Neural cell (in vitro differentiated cells): Measurements from ENCODE around the gene NR2C1. TPM values are rescaled to one million over a fixed set of nuclear protein-coding genes. Genes with fewer than 3 reads are reported as not detected.

Source experiments
- H2AFZ ChIP-seq: fragments of 200-600, 300-800 bp; sonication (generic), shearing (Covaris generic); 2 replicates; pipeline ENCODE4 v1.6.0; 2014; ENCODE audit warnings: low read depth, mild to moderate bottlenecking, antibody characterized with exemption, low read length, moderate library complexity
- H3F3A ChIP-seq: fragments of 200-600 bp; shearing (Covaris generic); 2 replicates; pipeline ENCODE4 v1.6.1; 2016; ENCODE audit warnings: mild to moderate bottlenecking, moderate library complexity, mixed read lengths, antibody characterized with exemption, low read length; ENCODE audit not compliant: insufficient read depth, poor library complexity, severe bottlenecking
- H3K27ac ChIP-seq: fragments of 200-600, 300-800 bp; sonication (generic), shearing (Covaris generic); 2 replicates; pipeline ENCODE4 v1.5.1; 2014; ENCODE audit warnings: mild to moderate bottlenecking, low read length, moderate library complexity
- H3K27me3 ChIP-seq: fragments of 300-800, 200-600 bp; sonication (generic), shearing (Covaris generic); 2 replicates; pipeline ENCODE4 v1.6.0; 2014; ENCODE audit warnings: mild to moderate bottlenecking, low read depth, low read length, moderate library complexity; ENCODE audit not compliant: insufficient read depth
- H3K36me3 ChIP-seq: fragments of 300-800, 200-600 bp; sonication (generic), shearing (Covaris generic); 2 replicates; pipeline ENCODE4 v1.5.1; 2014; ENCODE audit warnings: mild to moderate bottlenecking, antibody characterized with exemption, low read length, moderate library complexity; ENCODE audit not compliant: insufficient read depth
- H3K4me2 ChIP-seq: fragments of 300-800, 200-600 bp; sonication (generic), shearing (Covaris generic); 2 replicates; pipeline ENCODE4 v1.6.0; 2014; ENCODE audit warnings: mild to moderate bottlenecking, low read length
- H3K4me3 ChIP-seq: fragments of 300-800, 200-600 bp; sonication (generic), shearing (Covaris generic); 2 replicates; pipeline ENCODE4 v1.5.1; 2014; ENCODE audit warnings: mild to moderate bottlenecking, low read length, moderate library complexity
- H3K79me2 ChIP-seq: fragments of 200-600 bp; shearing (Covaris generic); replicated peaks from 2 replicates; pipeline ENCODE4 v1.6.0; 2014; ENCODE audit warnings: mild to moderate bottlenecking, low read length, moderate library complexity; ENCODE audit not compliant: insufficient read depth
- H3K9ac ChIP-seq: fragments of 300-800, 200-600 bp; sonication (generic), shearing (Covaris generic); 2 replicates; pipeline ENCODE4 v1.6.1; 2016; ENCODE audit warnings: mild to moderate bottlenecking, low read length, mixed read lengths
- H3K9me2 ChIP-seq: fragments of 200-600 bp; shearing (Covaris generic); 2 replicates; pipeline ENCODE4 v1.6.1; 2016; ENCODE audit warnings: mild to moderate bottlenecking, low read length, mixed read lengths; ENCODE audit not compliant: insufficient read depth
- H3K9me3 ChIP-seq: fragments of 200-600, 300-800 bp; sonication (generic), shearing (Covaris generic); 2 replicates; pipeline ENCODE4 v1.6.1; 2016; ENCODE audit warnings: mild to moderate bottlenecking, mixed run types, low read length, moderate library complexity, mixed read lengths
- H4K20me1 ChIP-seq: fragments of 200-600 bp; shearing (Covaris generic); 2 replicates; pipeline ENCODE4 v1.6.1; 2016; ENCODE audit warnings: mild to moderate bottlenecking, mixed run types; ENCODE audit not compliant: insufficient read depth
- EP300 ChIP-seq: fragments of 450-650 bp; conservative IDR thresholded peaks from 2 replicates; pipeline ENCODE4 v1.6.1; 2014; ENCODE audit warnings: antibody characterized with exemption, mild to moderate bottlenecking, moderate library complexity; ENCODE audit not compliant: poor library complexity, severe bottlenecking
- EZH2 ChIP-seq: fragments of 200-600, 300-800 bp; shearing (Covaris generic), sonication (generic); IDR thresholded peaks from 2 replicates; pipeline ENCODE4 v1.6.1; 2014; ENCODE audit warnings: antibody characterized with exemption, low read length, borderline replicate concordance, mild to moderate bottlenecking; ENCODE audit not compliant: insufficient read depth, poor library complexity, severe bottlenecking
- MXI1 ChIP-seq: fragments of 450-650 bp; conservative IDR thresholded peaks from 2 replicates; pipeline ENCODE4 v1.6.1; 2014; ENCODE audit warnings: antibody characterized with exemption, mild to moderate bottlenecking; ENCODE audit not compliant: poor library complexity, severe bottlenecking
- POLR2AphosphoS5 ChIP-seq: IDR thresholded peaks from 2 replicates; pipeline ENCODE4 v1.6.1; 2012
- RAD21 ChIP-seq: fragments of 450-650 bp; conservative IDR thresholded peaks from 2 replicates; pipeline ENCODE4 v1.6.1; 2014; ENCODE audit warnings: antibody characterized with exemption, mild to moderate bottlenecking, moderate library complexity
- SMC3 ChIP-seq: fragments of 450-650 bp; conservative IDR thresholded peaks from 2 replicates; pipeline ENCODE4 v1.6.1; 2014; ENCODE audit warnings: antibody characterized with exemption, mild to moderate bottlenecking, moderate library complexity; ENCODE audit not compliant: poor library complexity
- TAF1 ChIP-seq: IDR thresholded peaks from 2 replicates; pipeline ENCODE4 v1.6.1; 2012; ENCODE audit warnings: low read depth
- polyA plus RNA-seq: library from polyadenylated mRNA; depleted of rRNA; stranded (reverse); fragments of >200 nt; gene quantifications from 2 replicates; pipeline ENCODE4 v1.2.3, GENCODE V29; 2014
- TF ChIP-seq, protein P1 (sequence below): IDR thresholded peaks from 2 replicates; pipeline ENCODE4 v1.6.1; 2012; ENCODE audit warnings: borderline replicate concordance
- TF ChIP-seq, protein P2 (sequence below): fragments of 450-650 bp; IDR thresholded peaks from 2 replicates; pipeline ENCODE4 v1.5.1; 2014; ENCODE audit warnings: antibody characterized with exemption, mild to moderate bottlenecking, moderate library complexity; ENCODE audit not compliant: poor library complexity, severe bottlenecking

Gene NR2C1
- polyA plus RNA-seq, 1 donor from 2014 or later, result 137 TPM

DNA sequence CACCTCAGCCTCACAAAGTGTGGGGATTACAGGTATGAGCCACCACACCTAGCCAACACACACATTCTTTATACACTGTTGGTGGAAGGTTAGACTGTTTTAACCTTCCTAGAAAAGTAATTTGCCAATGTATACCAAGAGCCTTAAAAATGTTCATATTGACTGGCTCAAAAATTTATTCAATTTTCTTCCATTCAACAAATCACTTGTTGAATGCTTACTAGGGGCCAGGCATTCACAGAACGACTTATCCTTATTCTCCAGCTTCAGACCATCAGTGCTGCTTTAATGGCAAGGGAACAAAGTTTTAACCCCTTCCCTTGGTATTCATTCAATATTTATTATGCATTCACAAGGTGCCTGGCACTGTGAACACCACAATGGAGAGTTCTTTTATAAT lies 3.0 kb downstream of the NR2C1 start:
- Histone ChIP-seq H2AFZ (no peak overlapping the region), H3F3A (no peaks in the 10 kb centered on the region), H4K20me1 (no peaks in the 10 kb centered on the region), H3K9me3 (no peaks in the 10 kb centered on the region), H3K9ac (no peak overlapping the region), H3K27me3 (no peaks in the 10 kb centered on the region), H3K36me3 (peaks cover 8% of the 10 kb centered on the region), H3K4me2 (no peak overlapping the region), H3K4me3 (no peak overlapping the region), H3K9me2 (no peaks in the 10 kb centered on the region), H3K27ac (no peak overlapping the region), H3K79me2 (peaks cover 37% of the 10 kb centered on the region)
- TF ChIP-seq SMC3, result no peak
- TF ChIP-seq EZH2, result no peak
- TF ChIP-seq, protein P1, sequence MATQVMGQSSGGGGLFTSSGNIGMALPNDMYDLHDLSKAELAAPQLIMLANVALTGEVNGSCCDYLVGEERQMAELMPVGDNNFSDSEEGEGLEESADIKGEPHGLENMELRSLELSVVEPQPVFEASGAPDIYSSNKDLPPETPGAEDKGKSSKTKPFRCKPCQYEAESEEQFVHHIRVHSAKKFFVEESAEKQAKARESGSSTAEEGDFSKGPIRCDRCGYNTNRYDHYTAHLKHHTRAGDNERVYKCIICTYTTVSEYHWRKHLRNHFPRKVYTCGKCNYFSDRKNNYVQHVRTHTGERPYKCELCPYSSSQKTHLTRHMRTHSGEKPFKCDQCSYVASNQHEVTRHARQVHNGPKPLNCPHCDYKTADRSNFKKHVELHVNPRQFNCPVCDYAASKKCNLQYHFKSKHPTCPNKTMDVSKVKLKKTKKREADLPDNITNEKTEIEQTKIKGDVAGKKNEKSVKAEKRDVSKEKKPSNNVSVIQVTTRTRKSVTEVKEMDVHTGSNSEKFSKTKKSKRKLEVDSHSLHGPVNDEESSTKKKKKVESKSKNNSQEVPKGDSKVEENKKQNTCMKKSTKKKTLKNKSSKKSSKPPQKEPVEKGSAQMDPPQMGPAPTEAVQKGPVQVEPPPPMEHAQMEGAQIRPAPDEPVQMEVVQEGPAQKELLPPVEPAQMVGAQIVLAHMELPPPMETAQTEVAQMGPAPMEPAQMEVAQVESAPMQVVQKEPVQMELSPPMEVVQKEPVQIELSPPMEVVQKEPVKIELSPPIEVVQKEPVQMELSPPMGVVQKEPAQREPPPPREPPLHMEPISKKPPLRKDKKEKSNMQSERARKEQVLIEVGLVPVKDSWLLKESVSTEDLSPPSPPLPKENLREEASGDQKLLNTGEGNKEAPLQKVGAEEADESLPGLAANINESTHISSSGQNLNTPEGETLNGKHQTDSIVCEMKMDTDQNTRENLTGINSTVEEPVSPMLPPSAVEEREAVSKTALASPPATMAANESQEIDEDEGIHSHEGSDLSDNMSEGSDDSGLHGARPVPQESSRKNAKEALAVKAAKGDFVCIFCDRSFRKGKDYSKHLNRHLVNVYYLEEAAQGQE, result no peak
- TF ChIP-seq MXI1, result no peak
- TF ChIP-seq TAF1, result no peak
- TF ChIP-seq RAD21, result no peak
- TF ChIP-seq, protein P2, sequence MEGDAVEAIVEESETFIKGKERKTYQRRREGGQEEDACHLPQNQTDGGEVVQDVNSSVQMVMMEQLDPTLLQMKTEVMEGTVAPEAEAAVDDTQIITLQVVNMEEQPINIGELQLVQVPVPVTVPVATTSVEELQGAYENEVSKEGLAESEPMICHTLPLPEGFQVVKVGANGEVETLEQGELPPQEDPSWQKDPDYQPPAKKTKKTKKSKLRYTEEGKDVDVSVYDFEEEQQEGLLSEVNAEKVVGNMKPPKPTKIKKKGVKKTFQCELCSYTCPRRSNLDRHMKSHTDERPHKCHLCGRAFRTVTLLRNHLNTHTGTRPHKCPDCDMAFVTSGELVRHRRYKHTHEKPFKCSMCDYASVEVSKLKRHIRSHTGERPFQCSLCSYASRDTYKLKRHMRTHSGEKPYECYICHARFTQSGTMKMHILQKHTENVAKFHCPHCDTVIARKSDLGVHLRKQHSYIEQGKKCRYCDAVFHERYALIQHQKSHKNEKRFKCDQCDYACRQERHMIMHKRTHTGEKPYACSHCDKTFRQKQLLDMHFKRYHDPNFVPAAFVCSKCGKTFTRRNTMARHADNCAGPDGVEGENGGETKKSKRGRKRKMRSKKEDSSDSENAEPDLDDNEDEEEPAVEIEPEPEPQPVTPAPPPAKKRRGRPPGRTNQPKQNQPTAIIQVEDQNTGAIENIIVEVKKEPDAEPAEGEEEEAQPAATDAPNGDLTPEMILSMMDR, result no peak
- no peak for TF ChIP-seq POLR2AphosphoS5

DNA sequence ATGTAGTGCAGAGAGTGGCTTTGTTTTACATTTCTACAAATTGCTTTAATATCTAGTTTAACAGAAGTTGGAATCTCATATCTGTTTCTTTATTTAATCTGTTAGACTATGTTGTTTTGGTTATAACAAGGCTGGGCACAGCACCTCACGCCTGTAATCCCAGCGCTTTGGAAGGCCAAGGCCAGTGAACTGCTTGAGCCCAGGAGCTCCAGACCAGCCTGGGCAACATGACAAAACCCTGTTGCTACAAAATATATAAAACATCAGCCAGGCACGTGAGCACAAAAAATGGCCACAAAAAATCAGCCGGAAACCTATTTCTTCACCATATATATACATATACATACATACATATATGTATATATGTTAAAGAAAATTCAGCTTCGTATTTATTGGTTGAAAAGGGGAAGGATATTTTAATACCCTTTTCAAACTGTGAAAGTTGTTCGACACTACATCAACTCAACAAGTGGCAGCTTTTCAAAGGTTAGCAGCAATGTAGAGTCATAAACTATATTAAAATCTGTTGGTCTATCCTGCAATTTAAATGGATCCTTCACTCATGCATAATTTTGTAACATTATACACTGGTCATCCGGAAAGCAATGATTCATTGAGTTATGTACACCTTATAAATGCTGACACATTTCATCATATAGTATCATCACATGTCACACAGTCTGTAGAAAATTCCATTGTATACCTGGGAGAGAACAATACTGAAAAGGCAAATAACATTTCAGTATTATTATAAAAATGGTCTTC lies 7.1 kb downstream of the NR2C1 start:
- no peaks in the 10 kb centered on the region for H4K20me1 ChIP-seq
- H3K4me3 ChIP-seq, result no peak overlapping the region
- no peaks in the 10 kb centered on the region for H3K27me3 ChIP-seq
- TF ChIP-seq POLR2AphosphoS5 (no peak), EZH2 (no peak), MXI1 (no peak), TAF1 (no peak), SMC3 (no peak), RAD21 (no peak), EP300 (no peak)
- TF ChIP-seq, protein P2, result no peak
- TF ChIP-seq, protein P1, result no peak
- H2AFZ ChIP-seq, result no peak overlapping the region
- peaks cover 14% of the 10 kb centered on the region for H3K36me3 ChIP-seq
- H3K9me3 ChIP-seq, result no peaks in the 10 kb centered on the region
- no peak overlapping the region for H3K27ac ChIP-seq
- no peak overlapping the region for H3K4me2 ChIP-seq
- peaks cover 27% of the 10 kb centered on the region for H3K79me2 ChIP-seq
- H3F3A ChIP-seq, result no peaks in the 10 kb centered on the region
- no peaks in the 10 kb centered on the region for H3K9me2 ChIP-seq
- H3K9ac ChIP-seq, result no peak overlapping the region
